ENCODE results near the gene SENP5.
"Not testable (repeated sequence)": the region's sequence is repeated elsewhere in the genome, so short reads cannot be mapped to it uniquely, and the experiment has no call there.

GRCh38 chr3:196874511-196875094, 6.9 kb downstream of the SENP5 start:
- TF ChIP-seq, protein P1, sequence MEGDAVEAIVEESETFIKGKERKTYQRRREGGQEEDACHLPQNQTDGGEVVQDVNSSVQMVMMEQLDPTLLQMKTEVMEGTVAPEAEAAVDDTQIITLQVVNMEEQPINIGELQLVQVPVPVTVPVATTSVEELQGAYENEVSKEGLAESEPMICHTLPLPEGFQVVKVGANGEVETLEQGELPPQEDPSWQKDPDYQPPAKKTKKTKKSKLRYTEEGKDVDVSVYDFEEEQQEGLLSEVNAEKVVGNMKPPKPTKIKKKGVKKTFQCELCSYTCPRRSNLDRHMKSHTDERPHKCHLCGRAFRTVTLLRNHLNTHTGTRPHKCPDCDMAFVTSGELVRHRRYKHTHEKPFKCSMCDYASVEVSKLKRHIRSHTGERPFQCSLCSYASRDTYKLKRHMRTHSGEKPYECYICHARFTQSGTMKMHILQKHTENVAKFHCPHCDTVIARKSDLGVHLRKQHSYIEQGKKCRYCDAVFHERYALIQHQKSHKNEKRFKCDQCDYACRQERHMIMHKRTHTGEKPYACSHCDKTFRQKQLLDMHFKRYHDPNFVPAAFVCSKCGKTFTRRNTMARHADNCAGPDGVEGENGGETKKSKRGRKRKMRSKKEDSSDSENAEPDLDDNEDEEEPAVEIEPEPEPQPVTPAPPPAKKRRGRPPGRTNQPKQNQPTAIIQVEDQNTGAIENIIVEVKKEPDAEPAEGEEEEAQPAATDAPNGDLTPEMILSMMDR (IDR thresholded peaks at IDR 0.05) = not testable (repeated sequence)
- not testable (repeated sequence) for TF ChIP-seq POLR2A (IDR thresholded peaks at IDR 0.05)

Data from tibial nerve (tissue), 3 donors.